DMS53 treated with DMSO at 0.1 percent for 48 hours (cell line): ENCODE measurements around the gene LAMC3.

Experiments used
- DNase-seq: peaks from one replicate; lab custom pipeline; 2025; ENCODE audit not compliant: unreplicated experiment; lab: John Stamatoyannopoulos, UW

Gene LAMC3

DNA sequence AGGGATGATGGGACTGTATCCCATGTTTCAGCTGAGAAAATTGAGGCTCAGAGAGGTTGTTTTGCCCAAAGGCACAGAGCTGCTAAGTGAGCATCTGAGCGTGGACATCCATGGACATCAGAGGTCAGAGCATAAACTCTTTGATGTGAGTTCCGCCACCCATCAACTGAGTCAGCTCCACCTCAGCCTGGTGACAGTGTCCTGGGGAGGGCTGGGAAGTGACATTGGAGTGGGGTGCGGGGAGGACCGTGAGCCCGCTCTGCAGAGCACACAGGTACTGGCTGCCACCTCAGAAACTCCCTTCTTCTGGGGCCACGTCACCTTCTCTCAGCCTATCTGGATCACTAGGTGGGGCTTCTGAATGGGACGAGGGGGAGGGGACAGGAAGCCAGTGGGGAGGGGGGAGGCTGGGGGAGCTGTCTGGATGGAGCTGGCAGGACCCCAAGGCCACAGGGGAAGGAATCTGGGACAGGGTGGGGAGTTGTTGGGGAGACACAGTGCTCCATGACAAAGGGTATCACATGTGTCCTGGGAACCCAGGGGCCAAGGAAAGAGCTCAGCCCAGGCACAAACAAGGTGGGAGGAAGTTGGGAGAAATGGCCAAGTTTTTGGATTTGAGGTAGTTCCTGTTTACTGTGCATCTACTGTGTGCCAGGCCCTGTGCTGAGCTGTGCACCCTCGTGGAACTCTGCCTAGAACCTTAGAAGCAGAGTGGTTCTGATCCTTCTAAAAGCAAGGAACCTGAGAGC is 2.5 kb downstream of the LAMC3 start:
- no peak for DNase-seq

DNA sequence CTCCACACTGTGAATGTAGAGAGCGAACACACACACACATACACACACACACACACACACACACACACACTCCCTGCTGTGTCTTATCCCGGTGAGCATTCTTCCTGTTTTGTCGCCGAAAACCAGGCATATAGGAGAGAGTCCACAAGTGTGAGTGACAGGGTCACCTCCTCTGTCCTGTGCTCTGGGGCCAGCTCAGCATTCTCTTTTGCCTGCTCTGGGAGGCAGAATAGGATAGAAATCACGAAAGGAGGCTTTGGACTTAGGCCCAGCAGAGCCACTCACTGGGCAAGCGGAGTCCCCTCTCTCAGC is 3.0 kb downstream of the LAMC3 start:
- DNase-seq: no peak

DNA sequence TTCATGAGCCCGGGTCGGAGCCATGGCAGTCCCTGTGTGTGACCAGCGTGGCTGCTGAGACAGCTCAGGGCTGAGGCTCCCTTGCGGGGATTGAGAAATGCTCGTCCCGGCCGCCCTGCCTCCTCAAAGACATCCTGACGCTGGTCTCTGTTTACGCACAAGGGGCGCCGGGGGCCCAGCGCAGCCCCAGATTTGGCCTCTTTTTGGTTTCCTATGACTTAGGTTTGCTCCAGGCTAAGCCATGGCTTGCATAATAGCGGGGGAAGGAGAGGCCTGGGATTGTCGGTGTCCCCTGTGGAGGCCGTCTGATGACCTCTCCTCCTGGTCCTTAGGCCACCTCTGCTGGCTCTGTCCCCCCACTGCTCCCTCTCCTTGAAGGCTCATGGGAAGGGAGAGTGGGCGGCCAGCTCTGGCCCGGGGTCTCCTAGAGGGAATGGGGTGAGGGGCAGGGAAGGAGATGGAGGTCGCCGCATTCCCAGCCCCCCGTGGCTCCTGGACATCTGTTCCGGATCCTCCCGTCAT is 3.5 kb downstream of the LAMC3 start:
- no peak for DNase-seq

DNA sequence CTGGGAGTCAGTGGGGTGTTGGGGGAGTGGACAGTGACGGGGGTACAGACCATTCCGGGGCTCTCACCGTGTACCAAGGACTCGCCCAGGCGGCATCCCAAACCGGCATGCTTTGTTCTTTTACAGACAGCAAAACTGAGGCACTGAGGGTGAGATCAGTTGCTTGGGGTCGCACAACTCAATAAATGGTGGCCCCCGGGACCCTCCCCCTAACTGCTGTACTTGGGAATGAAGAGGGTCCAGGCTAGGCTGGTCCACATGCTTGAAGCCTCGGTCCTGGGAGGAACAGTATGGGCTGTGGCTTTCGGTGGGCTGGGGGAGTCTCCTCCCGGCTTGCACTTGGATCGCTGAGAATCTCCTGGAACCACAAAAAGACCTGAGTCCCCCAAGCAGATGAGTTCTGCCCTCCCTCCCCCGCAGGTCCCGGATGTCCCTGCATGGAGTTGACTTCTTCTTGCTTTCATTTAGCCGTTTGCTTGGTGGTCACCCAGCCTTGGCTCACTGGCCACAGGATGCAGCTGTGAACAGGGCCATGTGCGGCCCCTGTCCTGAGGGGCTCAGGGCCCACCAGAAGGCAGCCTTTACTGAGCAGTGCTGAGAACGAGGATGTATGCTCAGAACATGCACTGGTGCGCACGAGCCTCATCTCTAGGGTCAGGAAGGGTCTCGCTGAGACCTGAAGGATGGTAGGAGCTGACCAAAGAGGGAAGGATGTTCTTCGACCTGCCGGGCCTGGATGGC is 4.2 kb downstream of the LAMC3 start:
- no peak for DNase-seq

DNA sequence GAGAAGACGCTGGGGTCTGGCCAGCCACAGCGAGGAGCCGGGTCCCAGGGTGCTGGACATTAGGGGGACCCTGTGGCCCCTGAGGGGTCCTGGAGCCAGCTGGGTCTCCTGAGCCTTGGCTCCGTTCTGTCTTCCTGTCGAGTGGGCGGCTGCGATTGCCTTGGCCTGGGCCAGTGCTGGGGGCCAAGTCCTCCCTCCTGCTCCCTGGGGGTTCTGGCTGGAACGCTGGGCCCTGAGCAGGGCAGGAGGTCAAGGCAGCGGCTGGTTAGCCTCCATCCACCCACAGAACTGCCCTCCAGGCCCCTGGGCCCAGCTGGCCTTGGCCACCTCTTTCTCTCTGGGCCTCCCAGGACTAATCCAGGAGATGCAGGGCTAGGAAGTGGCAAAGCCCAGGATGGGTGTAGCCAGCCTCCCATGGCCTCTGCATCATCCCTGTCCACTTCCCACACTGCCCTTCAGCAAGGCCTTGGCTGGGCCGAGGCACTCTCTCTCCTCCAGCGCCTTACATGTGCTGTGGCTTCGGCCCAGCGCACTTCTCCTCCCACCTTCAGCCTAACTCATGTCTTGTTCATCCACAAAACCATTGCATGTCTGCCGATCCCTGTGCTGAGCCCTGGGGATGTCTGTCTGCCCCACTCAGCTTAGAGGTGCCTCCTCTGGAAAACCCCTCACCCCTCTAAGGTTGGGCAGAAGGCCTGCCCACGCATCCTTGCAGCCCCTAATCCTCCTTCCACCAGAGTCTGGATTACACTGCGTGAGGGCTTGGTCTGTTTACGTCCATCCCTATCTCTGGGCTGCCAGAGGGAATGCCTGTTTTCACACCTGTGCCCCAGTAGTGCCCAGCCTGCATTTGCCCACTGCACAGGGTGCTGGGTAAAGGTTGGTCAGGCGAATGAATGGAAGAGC is 5.0 kb downstream of the LAMC3 start:
- no peak for DNase-seq

DNA sequence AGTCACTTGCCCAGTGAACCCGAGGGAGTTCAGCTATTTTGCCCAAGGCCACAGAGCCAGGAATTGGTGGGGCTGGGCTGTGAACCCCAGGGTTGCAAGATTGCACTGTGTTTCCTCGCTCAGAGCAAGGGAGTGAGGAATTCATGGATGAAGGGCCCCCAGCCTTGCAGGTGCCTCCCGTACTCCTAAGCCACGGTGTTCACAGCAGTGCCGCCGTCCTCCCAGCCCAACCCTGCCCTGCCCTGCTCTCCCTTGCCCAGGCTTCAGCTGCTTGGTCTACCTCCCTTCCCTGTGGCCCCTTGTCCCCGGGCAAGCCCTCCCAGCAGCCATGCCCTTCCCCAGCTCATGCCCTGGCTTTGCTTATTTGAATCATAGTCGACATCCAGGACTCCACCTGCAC is 6.1 kb downstream of the LAMC3 start:
- DNase-seq: no peak

DNA sequence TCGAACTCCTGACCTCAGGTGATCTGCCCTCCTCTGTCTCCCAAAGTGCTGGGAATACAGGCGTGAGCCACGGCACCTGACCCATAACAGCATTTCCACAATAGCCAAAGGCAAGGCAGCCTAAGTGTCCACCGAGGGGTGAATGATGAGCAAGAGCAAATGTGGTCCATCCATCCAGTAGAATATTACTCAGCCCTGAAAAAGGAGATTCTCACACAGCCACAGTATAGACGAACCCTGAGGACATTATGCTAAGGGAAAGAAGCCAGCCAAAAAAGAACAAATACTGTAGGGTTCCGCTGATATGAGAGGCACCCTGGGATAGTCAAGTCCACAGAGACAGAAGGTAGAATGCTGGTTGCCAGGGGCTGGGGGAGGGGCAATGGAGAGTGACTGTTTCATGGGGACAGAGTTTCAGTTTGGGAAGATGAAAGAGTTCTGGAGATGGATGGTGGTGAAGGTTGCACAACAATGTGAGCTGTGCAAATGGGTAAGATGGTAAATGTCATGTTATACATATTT is 7.0 kb downstream of the LAMC3 start:
- DNase-seq: no peak

DNA sequence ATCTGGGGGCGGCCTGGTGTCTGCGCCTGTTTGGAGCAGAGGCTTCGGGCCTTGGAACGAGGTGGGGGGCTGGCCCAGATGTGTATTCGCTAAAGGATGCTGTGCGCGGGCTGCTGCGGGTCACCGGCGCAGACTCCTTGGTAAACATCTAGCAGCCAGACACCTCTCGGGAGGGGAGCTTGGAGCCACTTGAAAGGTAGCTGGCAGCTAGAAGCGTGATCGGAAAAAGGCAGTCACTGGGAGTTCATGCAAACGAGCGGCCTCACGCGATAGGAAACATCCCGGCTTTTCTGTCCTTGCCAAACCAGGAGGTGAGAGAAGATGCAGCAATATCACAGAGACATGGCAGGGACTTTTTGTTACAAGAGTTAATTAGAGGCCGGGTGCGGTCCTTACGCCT is 8.1 kb downstream of the LAMC3 start:
- DNase-seq: no peak

DNA sequence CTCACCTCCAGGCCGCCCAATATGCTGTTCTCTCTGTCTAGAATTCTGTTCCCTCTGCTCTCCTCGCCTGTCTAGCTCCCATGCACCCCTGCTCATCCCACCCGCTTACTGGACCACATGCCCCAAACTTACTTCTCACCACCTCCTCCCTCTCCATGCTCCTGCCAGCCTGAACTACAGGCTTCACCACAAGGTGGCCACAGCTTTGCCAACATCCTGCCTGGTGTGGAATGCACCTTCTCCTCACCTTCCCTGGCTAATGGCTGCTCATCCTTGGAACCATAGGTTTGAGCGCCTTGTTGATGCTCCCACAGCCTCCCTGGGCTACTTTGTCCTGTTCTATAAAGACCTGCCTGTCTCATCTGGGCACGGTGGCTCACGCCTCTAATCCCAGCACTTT is 9.6 kb downstream of the LAMC3 start:
- no peak for DNase-seq

DNA sequence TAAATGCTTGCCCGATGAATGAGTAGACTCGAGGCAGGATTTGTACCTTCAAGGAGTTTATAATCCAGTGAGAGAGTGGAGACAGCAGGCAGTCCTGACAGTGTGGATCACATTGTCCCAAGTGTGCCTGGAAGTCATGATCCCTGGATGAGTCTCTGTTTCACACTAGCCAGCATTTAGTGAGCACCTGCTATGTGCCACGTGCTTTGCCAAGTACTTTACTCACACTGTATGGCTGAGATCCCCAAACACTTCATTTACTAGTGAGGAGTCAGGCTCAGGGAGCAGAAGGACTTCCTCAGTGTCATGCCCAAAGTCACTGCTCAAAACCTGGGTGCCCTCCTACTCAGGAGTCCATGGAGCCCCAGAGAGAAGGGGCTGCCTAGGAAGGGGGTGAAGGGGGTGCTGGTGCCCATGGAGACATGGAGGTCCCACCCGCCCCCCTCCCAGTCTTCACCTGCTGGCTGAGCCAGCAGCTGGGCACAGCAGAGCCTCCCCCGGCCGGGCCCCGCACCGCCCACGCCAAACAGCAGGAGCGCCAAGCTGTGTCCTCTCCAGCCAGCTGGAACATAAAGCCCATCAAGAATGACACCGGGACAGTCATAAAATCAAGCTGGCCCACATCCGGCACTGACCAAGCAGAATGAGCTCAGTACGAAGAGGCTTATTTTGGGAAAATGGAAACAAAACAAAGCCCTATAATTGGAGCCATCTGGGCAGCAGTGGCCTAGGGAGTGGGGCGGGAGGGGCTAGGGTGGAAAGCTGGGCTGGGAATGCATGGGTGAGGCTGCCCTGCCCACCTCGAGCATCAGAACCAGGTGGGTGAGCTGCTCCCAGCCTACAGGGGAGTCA is 10.6 kb downstream of the LAMC3 start:
- DNase-seq: no peak

DNA sequence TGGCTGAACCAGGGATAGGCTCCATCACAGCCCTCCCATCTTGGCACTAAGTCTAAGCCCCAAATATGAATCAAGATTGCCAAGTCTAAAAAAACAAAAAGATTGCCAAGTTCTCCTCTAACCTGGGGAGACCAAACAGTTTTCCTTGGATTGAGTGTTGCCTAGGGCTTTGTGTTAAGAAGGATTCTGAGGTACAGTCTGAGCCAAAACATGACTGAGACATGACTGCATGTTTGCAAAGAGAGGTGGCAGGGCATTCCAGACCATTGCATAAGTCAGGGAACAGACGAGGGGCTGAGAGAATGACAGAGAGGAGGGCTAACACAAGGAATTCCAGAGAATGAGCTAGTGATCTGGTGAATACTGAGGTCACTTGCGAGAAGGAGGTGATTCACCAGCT is 11.4 kb downstream of the LAMC3 start:
- DNase-seq: no peak

DNA sequence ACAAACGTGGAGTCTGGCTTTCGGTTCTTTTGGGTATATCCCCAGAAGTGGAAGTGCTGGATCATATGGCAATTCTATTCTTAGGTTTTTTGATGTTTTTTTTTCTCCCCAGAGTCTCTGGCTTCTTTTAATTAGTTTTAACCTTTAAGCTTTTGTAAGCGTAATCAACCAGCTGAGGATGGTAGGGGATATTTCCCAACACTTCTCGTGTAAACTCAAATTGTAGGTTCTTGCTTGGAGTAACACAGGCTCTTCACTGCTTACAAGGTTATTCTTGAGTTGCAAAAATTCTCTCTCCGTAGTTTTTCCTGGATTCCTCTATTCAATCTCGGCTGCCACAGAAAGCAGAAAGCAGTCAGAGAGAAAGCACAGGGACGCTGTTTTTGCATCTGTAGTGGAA is 11.9 kb downstream of the LAMC3 start:
- no peak for DNase-seq

DNA sequence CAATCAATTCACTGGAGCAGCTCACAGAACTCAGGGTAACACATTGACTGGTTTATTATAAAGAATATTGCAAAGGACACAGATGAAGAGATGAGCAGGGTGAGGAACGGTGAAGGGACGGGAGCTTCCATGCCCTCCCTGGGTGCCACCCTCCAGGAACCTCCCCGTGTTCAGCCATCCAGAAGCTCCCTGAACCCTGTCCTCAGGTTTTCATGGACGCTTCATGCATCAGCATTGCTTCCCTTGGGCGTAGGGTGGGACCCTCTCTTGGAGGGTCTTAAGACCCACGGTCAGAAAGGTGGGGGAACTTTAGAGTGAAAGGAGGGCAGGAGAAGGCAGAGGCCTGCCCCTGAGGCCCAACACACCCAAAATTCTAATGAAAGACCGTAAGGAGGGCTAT is 12.8 kb downstream of the LAMC3 start:
- no peak for DNase-seq

DNA sequence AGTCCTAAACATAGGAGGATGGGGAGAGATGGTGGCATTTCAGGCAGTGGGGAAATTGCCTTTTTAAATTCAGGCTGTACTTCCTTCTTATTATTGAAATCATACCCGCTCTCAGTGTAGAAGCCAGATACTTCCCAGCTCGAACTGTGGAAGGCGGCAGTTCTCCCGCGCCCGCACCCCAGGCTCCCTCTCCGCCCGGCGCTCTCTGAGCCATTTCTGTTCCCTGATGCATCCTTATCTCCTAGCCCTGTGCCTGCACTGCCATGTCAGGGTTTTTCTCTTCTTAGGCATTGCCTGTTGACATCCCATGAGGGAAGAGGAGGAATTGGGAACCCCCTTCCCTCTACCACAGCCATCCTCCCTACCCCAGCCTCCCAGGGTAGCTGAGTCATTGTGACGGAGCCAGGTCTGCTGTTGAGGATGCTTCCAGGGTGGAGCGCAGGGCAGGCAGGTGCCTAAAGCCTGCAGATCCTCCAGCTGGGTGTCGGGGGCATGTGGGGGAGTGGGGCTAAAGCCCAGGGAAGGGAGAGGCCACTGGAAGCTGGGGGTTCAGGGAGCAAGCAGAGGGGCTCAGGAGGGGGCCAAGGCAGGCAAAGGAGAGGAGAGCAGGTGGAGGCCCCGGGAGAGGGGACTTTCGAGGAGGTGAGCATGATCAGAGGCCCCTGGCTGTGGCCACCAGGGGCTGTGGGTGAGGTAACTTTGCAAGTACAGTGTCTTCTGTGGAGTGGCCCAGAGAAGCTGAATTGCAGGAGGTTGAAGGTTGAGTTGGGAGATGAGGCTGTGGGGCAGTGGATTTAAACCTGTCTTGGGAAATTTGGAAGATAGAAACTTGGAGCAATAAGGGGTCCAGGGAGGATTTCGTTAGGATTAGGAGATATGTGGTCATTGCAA is 16.2 kb downstream of the LAMC3 start:
- no peak for DNase-seq

DNA sequence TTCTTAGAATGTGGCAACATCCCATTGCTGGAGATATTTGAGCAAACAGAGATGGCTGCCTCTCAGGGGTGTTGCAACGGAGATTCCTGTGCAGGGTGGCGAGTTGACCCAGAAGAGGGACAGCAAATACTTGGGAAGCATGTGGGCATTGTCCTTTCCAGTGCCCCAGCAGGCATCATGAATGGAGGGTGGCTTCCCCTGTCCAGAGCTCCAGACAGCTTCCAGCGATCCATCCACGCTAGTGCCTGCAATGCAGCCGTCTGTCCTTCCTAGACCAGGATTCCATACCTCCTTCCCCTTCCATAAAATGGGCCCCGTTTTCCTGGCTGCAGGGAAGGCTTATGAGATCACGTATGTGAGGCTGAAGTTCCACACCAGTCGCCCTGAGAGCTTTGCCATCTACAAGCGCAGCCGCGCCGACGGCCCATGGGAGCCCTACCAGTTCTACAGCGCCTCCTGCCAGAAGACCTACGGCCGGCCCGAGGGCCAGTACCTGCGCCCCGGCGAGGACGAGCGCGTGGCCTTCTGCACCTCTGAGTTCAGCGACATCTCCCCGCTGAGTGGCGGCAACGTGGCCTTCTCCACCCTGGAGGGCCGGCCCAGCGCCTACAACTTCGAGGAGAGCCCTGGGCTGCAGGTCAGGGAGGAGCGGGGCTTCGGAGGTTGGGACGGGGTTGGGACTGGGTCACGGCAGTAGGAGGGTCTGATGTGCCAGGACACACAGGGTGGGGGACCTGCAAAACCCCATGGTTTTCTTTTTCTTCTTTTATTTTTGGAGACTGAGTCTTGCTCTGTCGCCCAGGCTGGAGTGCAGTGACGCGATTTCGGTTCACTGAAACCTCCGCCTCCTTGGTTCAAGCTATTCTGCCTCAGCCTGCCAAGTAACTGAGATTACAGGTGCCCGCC is 17.2 kb downstream of the LAMC3 start:
- DNase-seq: no peak

DNA sequence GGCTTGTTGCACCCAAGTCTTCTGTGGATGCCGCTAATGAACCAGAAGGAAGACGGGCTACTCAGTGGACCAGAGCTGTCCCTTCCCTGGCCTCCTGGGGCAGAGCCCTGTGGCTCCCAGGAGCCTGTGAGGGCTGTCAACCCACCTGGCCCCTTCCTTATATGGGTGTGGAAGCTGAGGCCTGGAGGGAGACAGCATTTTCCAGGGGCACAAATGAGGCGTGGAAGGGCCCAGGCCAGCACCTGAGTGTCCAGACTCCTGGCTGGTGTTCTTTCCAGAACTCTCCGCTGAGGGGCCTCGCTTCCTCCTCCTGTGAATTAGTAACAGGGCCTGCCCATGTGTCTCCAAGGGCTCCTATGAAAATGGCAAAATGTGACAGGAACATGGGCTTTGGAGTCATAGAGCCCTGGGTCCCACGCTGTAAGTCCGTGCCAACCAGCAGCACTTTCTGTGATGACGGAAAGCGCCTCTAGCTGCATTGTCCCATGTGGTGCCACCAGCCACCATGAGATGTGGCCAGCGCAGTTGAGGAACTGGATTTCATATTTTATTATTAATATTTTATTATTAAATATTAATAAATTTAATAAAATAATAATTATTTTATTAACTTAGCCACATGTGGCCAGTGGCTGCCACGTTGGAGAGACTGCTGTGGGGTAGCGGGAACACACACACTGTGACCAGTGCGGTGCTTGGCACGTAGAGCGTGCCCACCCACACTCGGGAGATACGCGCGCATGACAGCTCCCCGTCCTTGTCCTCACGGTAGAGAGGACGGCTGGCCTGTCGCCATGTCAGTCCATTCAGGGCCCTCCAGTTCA is 18.3 kb downstream of the LAMC3 start:
- no peak for DNase-seq

DNA sequence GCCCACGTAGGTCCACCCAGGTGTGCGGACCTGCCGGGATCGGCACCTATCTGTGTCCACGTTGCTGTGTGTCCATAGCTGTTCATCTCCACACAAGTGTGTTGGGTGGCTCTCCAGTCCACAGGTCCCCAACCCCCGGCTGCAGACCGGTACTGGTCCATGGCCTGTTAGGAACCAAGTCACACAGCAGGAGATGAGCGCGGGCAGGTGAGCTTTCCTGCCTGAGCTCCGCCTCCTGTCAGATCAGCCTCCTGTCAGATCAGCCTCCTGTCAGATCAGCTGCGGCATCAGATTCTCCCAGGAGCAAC is 18.9 kb downstream of the LAMC3 start:
- DNase-seq: no peak
